ENCODE results near the gene LAG3. TPM values are rescaled to one million over a fixed set of nuclear protein-coding genes. Genes with fewer than 3 reads are reported as not detected.

The LAG3 gene
- 1 to 10 TPM in 1 of 2 donors, under 1 TPM in 1; 0.82 to 1.7 TPM for total RNA-seq
- 1 to 10 TPM; 1.2 to 1.7 TPM for polyA plus RNA-seq
- long read RNA-seq, donor 1, result 0 reads
- long read RNA-seq, donor 2, result 0 reads
- long read RNA-seq, donor 3, result 0 reads
- long read RNA-seq, donor 4, result 0 reads
- long read RNA-seq, donor 5, partial matches to known transcripts, result 0 of 1 reads
- long read RNA-seq, donor 5, other reads (novel, unspliced or antisense), result 0 of 1 reads

- no peak for TF ChIP-seq CTCF (IDR thresholded peaks at IDR 0.05; ENCODE audit: control extremely low read depth, extremely low read depth)
- Histone ChIP-seq H3K4me1 (ENCODE audit: control insufficient read depth in 5 of 5, insufficient read depth in 5 of 5, low read length in 5 of 5) (peaks cover 7 to 39% (median 17%) of the 10 kb centered on the region in 5 donors), H3K36me3 (ENCODE audit: control insufficient read depth in 4 of 4, insufficient read depth in 4 of 4, low read length in 4 of 4) (peaks cover 0 to 28% (median 14%) of the 10 kb centered on the region in 4 donors), H3K4me3 (no peak within 1 kb of the TSS), H3K27ac (ENCODE audit: low read depth in 1 of 2, low read length in 1 of 2) (peak within 1 kb of the TSS in 1 of 2 donors; percentile 34), H3K9ac (ENCODE audit: insufficient read depth in 1 of 2, low read length in 2 of 2) (no peak within 1 kb of the TSS), H3K27me3 (ENCODE audit: control insufficient read depth in 3 of 3, insufficient read depth in 3 of 3, low read length in 2 of 3) (peaks cover 0 to 2% (median 0%) of the 10 kb centered on the region in 3 donors), H3K9me3 (ENCODE audit: control insufficient read depth in 4 of 4, insufficient read depth in 3 of 4, low read length in 3 of 4) (peaks cover 0 to 2% (median 0%) of the 10 kb centered on the region in 4 donors)
- DNase-seq (no peak), ATAC-seq (ENCODE audit: insufficient read depth, low FRiP score) (no peak)
- 36 to 47% methylated on average over 11 to 15 of the region's 15 CpGs for WGBS, 2 donors
Observed at GRCh38 chr12:6772331-6772695, at the start of gene LAG3. LAG3 (plus strand) TSS chr12:6772520; CDS start chr12:6772853, 333 bp downstream.

- Histone ChIP-seq H3K27me3 (ENCODE audit: control insufficient read depth in 3 of 3, insufficient read depth in 3 of 3, low read length in 2 of 3) (peaks cover 0 to 8% (median 0%) of the 10 kb centered on the region in 3 donors), H3K4me3 (no peak overlapping the region), H3K9ac (ENCODE audit: insufficient read depth in 1 of 2, low read length in 2 of 2) (no peak overlapping the region), H3K36me3 (ENCODE audit: control insufficient read depth in 4 of 4, insufficient read depth in 4 of 4, low read length in 4 of 4) (peaks cover 0 to 12% (median 2%) of the 10 kb centered on the region in 4 donors), H3K4me1 (ENCODE audit: control insufficient read depth in 5 of 5, insufficient read depth in 5 of 5, low read length in 5 of 5) (peaks cover 0 to 7% (median 7%) of the 10 kb centered on the region in 5 donors), H3K27ac (ENCODE audit: low read depth in 1 of 2, low read length in 1 of 2) (no peak overlapping the region), H3K9me3 (ENCODE audit: control insufficient read depth in 4 of 4, insufficient read depth in 3 of 4, low read length in 3 of 4) (no peaks in the 10 kb centered on the region)
- no peak for ATAC-seq (ENCODE audit: insufficient read depth, low FRiP score)
- WGBS, 2 donors, result 77% methylated on average over 3 of the region's 3 CpGs
- TF ChIP-seq CTCF (IDR thresholded peaks at IDR 0.05; ENCODE audit: control extremely low read depth, extremely low read depth), result no peak
- no peak for DNase-seq
Observed at GRCh38 chr12:6722863-6723262, 49.5 kb upstream of the LAG3 start.

- peak; percentile 97 to 99 (median 98) for DNase-seq
- 0% methylated on average over 49 of the region's 49 CpGs for WGBS, 2 donors
- H3K36me3 ChIP-seq (ENCODE audit: control insufficient read depth in 4 of 4, insufficient read depth in 4 of 4, low read length in 4 of 4), result peaks cover 3 to 21% (median 9%) of the 10 kb centered on the region in 4 donors
- peaks cover 0 to 8% (median 0%) of the 10 kb centered on the region in 3 donors for H3K27me3 ChIP-seq (ENCODE audit: control insufficient read depth in 3 of 3, insufficient read depth in 3 of 3, low read length in 2 of 3)
- peak within 1 kb of the TSS in 1 of 2 donors; percentile 81 for H3K9ac ChIP-seq (ENCODE audit: insufficient read depth in 1 of 2, low read length in 2 of 2)
- H3K27ac ChIP-seq (ENCODE audit: low read depth in 1 of 2, low read length in 1 of 2), result peak within 1 kb of the TSS; percentile 90
- TF ChIP-seq CTCF (IDR thresholded peaks at IDR 0.05; ENCODE audit: control extremely low read depth, extremely low read depth), result no peak
- peak within 1 kb of the TSS; percentile 57 for H3K4me3 ChIP-seq
- H3K4me1 ChIP-seq (ENCODE audit: control insufficient read depth in 5 of 5, insufficient read depth in 5 of 5, low read length in 5 of 5), result peaks cover 0 to 7% (median 7%) of the 10 kb centered on the region in 5 donors
- ATAC-seq (ENCODE audit: insufficient read depth, low FRiP score), result peak; percentile 98
- no peaks in the 10 kb centered on the region for H3K9me3 ChIP-seq (ENCODE audit: control insufficient read depth in 4 of 4, insufficient read depth in 3 of 4, low read length in 3 of 4)
Observed at GRCh38 chr12:6723607-6724408, 48.5 kb upstream of the LAG3 start, which contains the start of gene COPS7A. COPS7A (plus strand) TSS chr12:6724046; CDS start chr12:6724657, 611 bp downstream.
